Fibroblast of the aortic adventitia (primary cell): ENCODE measurements around the gene PEX26. TPM values are rescaled to one million over a fixed set of nuclear protein-coding genes. Genes with fewer than 3 reads are reported as not detected.
A peak's percentile ranks its signal among the peaks of the same experiment; 100 is the strongest.

Source experiments
- DNase-seq: peaks from one replicate; pipeline ENCODE4 v3.0.0-alpha.2; 2010; ENCODE audit warnings: low read depth
- H3K4me3 ChIP-seq: 2 replicates; pipeline ENCODE4 v1.5.1; 2011; ENCODE audit warnings: low read depth, mild to moderate bottlenecking, control low read depth, low read length, moderate library complexity
- CTCF ChIP-seq: IDR thresholded peaks from 2 replicates; pipeline ENCODE4 v1.5.1; 2011; ENCODE audit warnings: mild to moderate bottlenecking, low read length, control low read depth, inconsistent platforms; ENCODE audit not compliant: insufficient read depth
- total RNA-seq: library from RNA; depleted of rRNA; stranded (reverse); fragments of >200 nt; gene quantifications from 2 replicates; pipeline ENCODE4 v1.2.3, GENCODE V29; 2012; ENCODE audit warnings: low replicate concordance

Gene PEX26
- 26.1 and 41.7 TPM in 2 replicates for total RNA-seq

- DNase-seq: peak; percentile 95
- H3K4me3 ChIP-seq: peak within 1 kb of the TSS; percentile 99
- no peak for TF ChIP-seq CTCF
Observed at GRCh38 chr22:18077639-18078328, at the start of gene PEX26. PEX26 (plus strand) TSS chr22:18077990; CDS start chr22:18078377, 387 bp downstream.

GRCh38 chr22:18028817-18029527 lies 48.8 kb upstream of the PEX26 start:
- no peak for TF ChIP-seq CTCF
- no peak for DNase-seq
- no peak overlapping the region for H3K4me3 ChIP-seq

- no peak for TF ChIP-seq CTCF
- no peak overlapping the region for H3K4me3 ChIP-seq
- no peak for DNase-seq
Observed at GRCh38 chr22:18029686-18030267, 48.0 kb upstream of the PEX26 start.

- no peak overlapping the region for H3K4me3 ChIP-seq
- TF ChIP-seq CTCF: no peak
- peak; percentile 83 for DNase-seq
Observed at GRCh38 chr22:18031695-18032454, 45.9 kb upstream of the PEX26 start.

- H3K4me3 ChIP-seq: no peak overlapping the region
Observed at GRCh38 chr22:18032455-18033101, 45.2 kb upstream of the PEX26 start.

More at GRCh38 chr22:18032455-18033101, 45.2 kb upstream of the PEX26 start:
- peak; percentile 79 for DNase-seq
- TF ChIP-seq CTCF: no peak
